IPS DF 19.7 (cell line): ENCODE results near the gene LSAMP.

Experiments used
- DNase-seq: peaks from one replicate; pipeline ENCODE4 v3.0.0-alpha.2; 2013; ENCODE audit warnings: low read depth, low spot score

LSAMP gene

GRCh38 chr3:116432795-116433194 is 12.5 kb downstream of the LSAMP start:
- DNase-seq = no peak

GRCh38 chr3:116429479-116430269 is 15.6 kb downstream of the LSAMP start:
- no peak for DNase-seq

- DNase-seq = no peak
These were observed 19.3 kb downstream of the LSAMP start for GRCh38 chr3:116426036-116426435.

- no peak for DNase-seq
These were observed 20.2 kb downstream of the LSAMP start for GRCh38 chr3:116425126-116425525.

GRCh38 chr3:116423945-116424344 is 21.3 kb downstream of the LSAMP start:
- DNase-seq = no peak

- DNase-seq = no peak
These were observed 21.9 kb downstream of the LSAMP start for GRCh38 chr3:116423374-116423773.

GRCh38 chr3:116417151-116417550 is 28.1 kb downstream of the LSAMP start:
- DNase-seq = no peak

GRCh38 chr3:116413319-116413718 is 32.0 kb downstream of the LSAMP start:
- DNase-seq = no peak

- DNase-seq = no peak
These were observed 36.8 kb downstream of the LSAMP start for GRCh38 chr3:116408473-116408872.

GRCh38 chr3:116405231-116405630 is 40.1 kb downstream of the LSAMP start:
- DNase-seq = no peak

GRCh38 chr3:116399701-116400226 is 45.5 kb downstream of the LSAMP start:
- DNase-seq = no peak

- DNase-seq = no peak
These were observed 50.9 kb downstream of the LSAMP start for GRCh38 chr3:116394365-116394764.

- DNase-seq = no peak
These were observed 52.1 kb downstream of the LSAMP start for GRCh38 chr3:116393199-116393598.

- no peak for DNase-seq
These were observed 53.0 kb downstream of the LSAMP start for GRCh38 chr3:116392291-116392690.

GRCh38 chr3:116391296-116392201 is 53.7 kb downstream of the LSAMP start:
- DNase-seq = no peak

GRCh38 chr3:116390318-116390717 is 55.0 kb downstream of the LSAMP start:
- peak; percentile 54 for DNase-seq

GRCh38 chr3:116388867-116389385 is 56.4 kb downstream of the LSAMP start:
- no peak for DNase-seq

- DNase-seq = no peak
These were observed 59.1 kb downstream of the LSAMP start for GRCh38 chr3:116386168-116386567.

- no peak for DNase-seq
These were observed 60.6 kb downstream of the LSAMP start for GRCh38 chr3:116384717-116385116.

GRCh38 chr3:116378077-116378476 is 67.2 kb downstream of the LSAMP start:
- DNase-seq = no peak

- no peak for DNase-seq
These were observed 70.4 kb downstream of the LSAMP start for GRCh38 chr3:116374901-116375300.

- no peak for DNase-seq
These were observed 77.4 kb downstream of the LSAMP start for GRCh38 chr3:116367761-116368395.
